GM19239 (cell line): ENCODE measurements around the gene MAP3K14.

Experiments used
- DNase-seq: peaks from one replicate; pipeline ENCODE4 v3.0.0; 2011; ENCODE audit warnings: low spot score; ENCODE audit not compliant: insufficient read length
- FAIRE-seq: peaks from 2 replicates; lab custom pipeline; 2011; peaks lifted over from hg19 to GRCh38; lab: Jason Lieb, UNC

The MAP3K14 gene

GRCh38 chr17:45244725-45245656 is 71.8 kb downstream of the MAP3K14 start:
- FAIRE-seq (no peak), DNase-seq (no peak)

DNA sequence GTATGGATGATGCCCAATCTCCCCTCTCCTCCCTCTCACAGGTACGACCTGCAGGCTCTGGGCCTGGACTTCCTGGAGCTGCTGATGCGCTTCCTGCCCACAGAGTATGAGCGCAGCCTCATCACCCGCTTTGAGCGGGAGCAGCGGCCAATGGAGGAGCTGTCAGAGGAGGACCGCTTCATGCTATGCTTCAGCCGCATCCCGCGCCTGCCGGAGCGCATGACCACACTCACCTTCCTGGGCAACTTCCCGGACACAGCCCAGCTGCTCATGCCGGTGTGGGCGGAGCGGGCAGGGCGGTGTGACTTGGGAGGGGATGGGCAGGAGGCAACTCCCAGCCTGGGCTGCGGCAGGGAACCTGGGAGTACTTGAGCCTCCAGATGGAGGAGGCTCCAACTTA is 73.1 kb downstream of the MAP3K14 start:
- DNase-seq (no peak), FAIRE-seq (no peak)

DNA sequence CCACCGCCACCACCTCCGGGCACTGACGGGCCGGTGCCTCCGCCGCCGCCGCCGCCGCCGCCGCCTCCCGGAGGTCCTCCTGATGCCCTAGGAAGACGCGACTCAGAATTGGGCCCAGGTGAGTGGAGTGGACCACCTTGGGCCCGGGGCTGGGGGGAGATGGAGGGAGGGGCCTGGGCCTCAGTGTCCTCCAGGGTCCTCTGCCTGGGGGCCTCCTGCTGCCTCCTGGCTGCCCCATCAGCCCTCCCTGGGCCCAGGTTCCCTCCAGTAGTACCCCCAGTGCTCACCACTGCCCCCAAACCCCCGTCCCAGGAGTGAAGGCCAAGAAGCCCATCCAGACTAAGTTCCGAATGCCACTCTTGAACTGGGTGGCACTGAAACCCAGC is 74.8 kb downstream of the MAP3K14 start:
- DNase-seq (no peak), FAIRE-seq (no peak)

DNA sequence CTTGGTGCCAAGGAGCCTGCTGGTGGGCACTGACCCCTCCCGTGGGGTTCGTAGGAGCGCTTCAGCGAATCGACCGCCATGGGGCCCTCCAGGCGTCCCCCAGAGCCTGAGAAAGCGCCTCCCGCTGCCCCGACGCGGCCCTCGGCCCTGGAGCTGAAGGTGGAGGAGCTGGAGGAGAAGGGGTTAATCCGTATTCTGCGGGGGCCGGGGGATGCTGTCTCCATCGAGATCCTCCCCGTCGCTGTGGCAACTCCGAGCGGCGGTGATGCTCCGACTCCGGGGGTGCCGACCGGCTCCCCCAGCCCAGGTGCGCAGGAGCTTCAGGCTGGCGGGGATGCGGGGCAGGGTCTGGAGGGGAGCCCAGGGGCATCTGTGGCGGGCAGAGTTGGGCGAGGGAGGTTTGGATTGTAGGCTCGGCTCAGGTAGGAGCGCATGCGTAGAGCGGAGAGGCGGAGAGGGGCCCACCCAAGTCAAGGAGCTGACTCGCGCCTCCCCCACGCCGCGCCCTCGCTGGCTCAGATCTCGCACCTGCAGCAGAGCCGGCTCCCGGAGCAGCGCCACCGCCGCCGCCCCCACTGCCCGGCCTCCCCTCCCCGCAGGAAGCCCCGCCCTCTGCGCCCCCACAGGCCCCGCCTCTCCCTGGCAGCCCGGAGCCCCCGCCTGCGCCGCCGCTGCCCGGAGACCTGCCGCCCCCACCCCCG is 75.3 kb downstream of the MAP3K14 start:
- DNase-seq = no peak
- no peak for FAIRE-seq

DNA sequence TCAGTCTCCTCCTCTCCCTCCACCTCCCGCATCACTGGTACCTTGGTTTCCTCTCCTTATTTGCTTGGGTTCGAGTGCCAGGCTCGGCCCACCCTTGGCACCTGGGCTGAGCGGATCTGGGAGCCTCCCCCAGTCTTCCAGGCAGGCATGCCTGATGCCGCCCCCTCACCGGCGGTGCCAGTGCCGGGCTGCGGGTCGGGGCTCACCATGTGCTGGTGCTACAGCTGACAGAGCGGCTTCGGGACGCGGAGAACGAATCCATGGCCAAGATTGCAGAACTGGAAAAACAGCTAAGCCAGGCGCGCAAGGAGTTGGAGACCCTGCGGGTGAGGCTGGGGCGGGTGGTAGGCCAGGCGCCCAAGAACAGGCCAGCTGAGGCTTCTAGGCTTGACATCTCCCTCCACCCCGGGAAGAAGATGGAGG is 75.9 kb downstream of the MAP3K14 start:
- no peak for FAIRE-seq

GRCh38 chr17:45238155-45238774 is 78.6 kb downstream of the MAP3K14 start:
- DNase-seq = no peak
- no peak for FAIRE-seq

More for the DNA sequence above, 75.9 kb downstream of the MAP3K14 start:
- DNase-seq = no peak

DNA sequence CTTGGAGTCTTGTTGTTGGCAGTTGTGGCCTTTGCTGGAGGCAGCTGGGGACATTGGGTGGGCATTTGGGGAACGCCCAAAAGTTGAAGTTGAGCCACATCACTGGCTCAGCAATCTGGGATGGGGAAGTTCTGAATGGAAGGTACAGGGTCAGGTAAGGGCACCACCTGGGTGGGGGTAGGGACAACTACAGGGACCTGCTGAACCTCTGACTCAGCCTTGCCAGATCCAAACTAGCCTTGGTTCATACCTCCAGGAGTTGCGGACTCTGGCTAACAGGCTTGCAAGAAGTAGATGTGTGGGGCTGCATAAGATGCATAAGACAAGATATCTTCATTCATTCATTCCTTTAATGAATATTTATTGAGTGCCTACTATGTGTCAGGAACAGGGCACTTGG is 79.1 kb downstream of the MAP3K14 start:
- FAIRE-seq (no peak), DNase-seq (no peak)

GRCh38 chr17:45236282-45236606 is 80.6 kb downstream of the MAP3K14 start:
- FAIRE-seq = no peak

DNA sequence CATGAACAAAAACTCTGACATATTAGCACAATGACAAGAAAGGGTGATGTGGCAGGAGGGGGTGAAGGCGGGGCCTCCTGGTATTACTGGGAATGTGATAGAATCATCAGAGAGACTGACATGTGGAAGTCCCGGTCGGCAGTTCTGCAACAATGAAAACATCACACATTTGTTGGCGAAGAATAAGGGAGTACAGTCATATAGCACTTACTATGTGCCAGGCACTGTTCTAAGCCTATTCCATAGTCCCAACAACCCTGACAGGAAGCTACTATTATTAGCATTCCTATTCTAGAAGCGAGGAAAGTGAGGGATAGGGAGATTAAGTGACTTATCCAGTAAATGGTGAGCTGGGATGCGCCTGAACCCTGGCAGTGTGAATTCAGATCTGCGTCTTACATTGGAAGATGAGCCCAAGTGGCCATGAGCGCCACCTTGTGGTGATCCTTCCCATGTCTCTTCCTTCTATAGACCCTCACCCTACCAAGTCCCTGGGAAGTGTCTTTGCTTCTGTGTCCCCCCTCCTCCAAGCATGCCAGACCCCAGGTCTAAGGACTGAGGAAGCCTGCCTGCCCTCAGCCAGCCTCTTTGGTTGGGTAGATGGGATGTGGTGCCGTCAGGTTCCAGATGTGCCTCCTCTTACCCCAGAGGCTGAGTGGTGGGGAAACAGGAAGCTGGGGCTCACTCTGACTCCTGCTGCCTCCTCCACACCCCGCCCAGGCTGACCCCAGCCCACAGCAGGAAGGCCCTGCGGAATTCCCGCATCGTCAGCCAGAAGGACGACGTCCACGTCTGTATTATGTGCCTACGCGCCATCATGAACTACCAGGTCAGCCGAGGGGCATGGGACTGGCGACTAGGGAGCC is 81.2 kb downstream of the MAP3K14 start:
- DNase-seq (peak; percentile 76), FAIRE-seq (peak; percentile 89)

More at GRCh38 chr17:45236282-45236606, 80.6 kb downstream of the MAP3K14 start:
- no peak for DNase-seq

GRCh38 chr17:45234641-45235415 is 82.0 kb downstream of the MAP3K14 start:
- DNase-seq = no peak
- FAIRE-seq = peak; percentile 80

DNA sequence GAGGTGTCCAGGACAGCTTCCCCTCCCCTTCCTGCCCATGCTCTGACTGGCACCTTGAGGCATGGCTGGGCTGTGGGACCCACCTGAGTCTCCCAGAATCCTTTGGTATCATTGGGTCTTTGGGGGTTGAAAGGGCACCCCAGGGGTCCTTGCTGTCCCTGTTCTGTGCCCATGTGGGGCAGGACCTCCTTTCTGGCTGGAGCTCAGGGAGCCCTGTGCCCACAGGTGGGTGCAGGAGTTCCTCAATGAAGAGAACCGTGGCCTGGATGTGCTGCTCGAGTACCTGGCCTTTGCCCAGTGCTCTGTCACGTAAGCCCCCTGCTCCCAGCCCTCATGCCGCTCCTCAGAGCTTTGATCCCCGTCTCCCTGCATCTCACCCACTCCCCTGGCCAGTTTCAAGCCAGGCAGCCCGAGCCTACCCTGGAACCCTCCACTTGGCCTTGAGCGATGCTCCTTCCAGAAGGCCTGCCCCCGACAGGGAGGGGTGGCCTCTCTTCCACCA is 83.3 kb downstream of the MAP3K14 start:
- FAIRE-seq (no peak), DNase-seq (no peak)

- no peak for FAIRE-seq
- DNase-seq = no peak
Measured at GRCh38 chr17:45232514-45233422, 84.1 kb downstream of the MAP3K14 start.

- DNase-seq (no peak), FAIRE-seq (no peak)
Measured at GRCh38 chr17:45231481-45232116, 85.2 kb downstream of the MAP3K14 start.

DNA sequence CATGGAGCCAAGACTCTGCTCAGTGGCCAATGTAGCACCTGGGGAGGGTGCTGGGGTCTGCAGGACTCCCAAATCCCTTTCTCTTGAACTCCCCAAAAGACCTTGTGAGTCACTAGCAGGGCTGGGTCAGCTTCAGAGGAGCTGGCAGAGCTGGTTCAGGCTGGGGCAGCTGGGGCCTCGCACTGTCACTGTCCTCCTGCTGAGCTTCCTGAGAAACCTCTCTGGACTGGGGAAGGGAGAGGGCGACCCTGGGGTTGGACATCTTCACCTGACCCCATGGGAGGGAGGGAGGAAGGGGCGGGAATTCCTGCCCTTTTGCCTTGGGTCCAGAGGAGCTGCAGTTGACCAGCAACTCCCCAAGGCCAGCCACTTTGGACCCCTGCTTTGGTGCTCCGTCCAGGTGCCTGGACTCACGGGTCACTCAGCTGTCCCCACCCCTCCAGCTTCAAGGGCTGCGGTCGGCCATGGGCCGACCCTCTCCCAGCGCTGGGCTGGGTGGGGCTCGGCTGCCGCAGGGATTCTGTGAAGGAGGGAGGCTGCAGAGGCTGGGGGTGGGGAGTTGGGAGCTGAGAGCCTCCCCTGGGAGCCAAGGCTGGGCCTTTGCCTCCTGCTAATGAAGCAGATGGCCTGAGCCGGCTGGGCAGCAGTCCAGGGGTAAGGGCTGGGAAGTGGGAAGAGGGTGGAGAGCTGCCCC is 85.9 kb downstream of the MAP3K14 start:
- no peak for FAIRE-seq
- DNase-seq = no peak

- DNase-seq (no peak), FAIRE-seq (no peak)
Measured at GRCh38 chr17:45230410-45230786, 86.4 kb downstream of the MAP3K14 start.

DNA sequence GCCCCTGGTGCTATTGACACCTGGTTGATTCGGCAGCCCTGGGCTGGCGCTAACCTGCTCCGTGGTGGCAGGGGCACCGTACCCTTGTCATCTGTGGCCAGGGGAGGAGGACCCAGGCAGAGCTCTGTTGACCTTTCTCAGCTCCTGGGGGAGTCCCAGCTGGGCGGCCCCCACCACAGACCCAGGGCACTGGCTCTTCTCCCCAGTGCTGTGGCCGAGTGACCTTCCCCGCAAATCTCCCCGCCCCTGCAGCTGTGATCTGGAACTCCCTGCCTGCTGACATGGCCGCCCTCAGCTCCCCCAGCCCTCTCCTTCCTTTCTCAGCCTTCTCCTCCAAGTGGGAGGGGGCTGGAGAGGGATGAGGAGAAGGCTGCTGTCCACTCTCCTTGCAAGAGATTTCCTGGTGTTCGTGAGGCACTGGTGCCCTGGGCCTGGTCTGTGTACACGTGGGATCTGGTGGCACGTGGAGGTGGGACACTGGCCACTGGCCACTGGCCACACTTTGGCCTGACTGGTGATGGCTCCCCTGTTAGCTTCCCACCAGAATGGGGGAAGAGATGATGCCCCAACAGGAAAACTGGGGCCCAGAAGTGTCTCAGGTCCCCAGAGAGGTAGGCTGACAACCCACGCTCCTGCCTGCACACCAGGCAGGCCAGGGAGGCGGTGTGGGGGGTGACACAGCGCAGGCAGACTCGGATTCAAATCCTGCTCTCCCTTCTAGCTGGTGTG is 87.0 kb downstream of the MAP3K14 start:
- no peak for FAIRE-seq
- DNase-seq = no peak
